Activated T-cell treated with anti-CD3 and anti-CD28 coated beads, Interleukin-2, amount 50 U/mL, for 4 hours (primary cell): Measurements from ENCODE around the gene DUSP15. TPM values are rescaled to one million over a fixed set of nuclear protein-coding genes. Genes with fewer than 3 reads are reported as not detected.
"Not testable (repeated sequence)": the region's sequence is repeated elsewhere in the genome, so short reads cannot be mapped to it uniquely, and the experiment has no call there.

Experiments used
- ATAC-seq, 2 donors: fragments of 200-7000 bp; cut with Tn5 transposase; one replicate each; pipeline ENCODE4 v1.10.0; 2021
- DNase-seq: peaks from one replicate; pipeline ENCODE4 v3.0.0-alpha.2; 2020
- H3K27me3 Mint-ChIP-seq: one replicate; pipeline ENCODE4 v1.8.0; 2021; ENCODE audit warnings: low read depth, mixed read lengths
- H3K36me3 Mint-ChIP-seq: one replicate; pipeline ENCODE4 v1.8.0; 2022; ENCODE audit warnings: mixed read lengths; ENCODE audit not compliant: insufficient read depth
- H3K4me1 Mint-ChIP-seq: one replicate; pipeline ENCODE4 v1.8.0; 2021; ENCODE audit warnings: low read depth, mixed read lengths
- H3K4me3 Mint-ChIP-seq: one replicate; pipeline ENCODE4 v1.8.0; 2021; ENCODE audit warnings: mild to moderate bottlenecking, moderate library complexity, mixed read lengths
- H3K9me3 Mint-ChIP-seq: one replicate; pipeline ENCODE4 v1.8.0; 2021; ENCODE audit warnings: mixed read lengths
- total RNA-seq, 3 donors: library from RNA; stranded (reverse); gene quantifications; one replicate each; pipeline ENCODE4 v1.2.1, GENCODE V29; 2021

DUSP15 gene, protein sequence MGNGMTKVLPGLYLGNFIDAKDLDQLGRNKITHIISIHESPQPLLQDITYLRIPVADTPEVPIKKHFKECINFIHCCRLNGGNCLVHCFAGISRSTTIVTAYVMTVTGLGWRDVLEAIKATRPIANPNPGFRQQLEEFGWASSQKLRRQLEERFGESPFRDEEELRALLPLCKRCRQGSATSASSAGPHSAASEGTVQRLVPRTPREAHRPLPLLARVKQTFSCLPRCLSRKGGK
- total RNA-seq = not detected

DNA sequence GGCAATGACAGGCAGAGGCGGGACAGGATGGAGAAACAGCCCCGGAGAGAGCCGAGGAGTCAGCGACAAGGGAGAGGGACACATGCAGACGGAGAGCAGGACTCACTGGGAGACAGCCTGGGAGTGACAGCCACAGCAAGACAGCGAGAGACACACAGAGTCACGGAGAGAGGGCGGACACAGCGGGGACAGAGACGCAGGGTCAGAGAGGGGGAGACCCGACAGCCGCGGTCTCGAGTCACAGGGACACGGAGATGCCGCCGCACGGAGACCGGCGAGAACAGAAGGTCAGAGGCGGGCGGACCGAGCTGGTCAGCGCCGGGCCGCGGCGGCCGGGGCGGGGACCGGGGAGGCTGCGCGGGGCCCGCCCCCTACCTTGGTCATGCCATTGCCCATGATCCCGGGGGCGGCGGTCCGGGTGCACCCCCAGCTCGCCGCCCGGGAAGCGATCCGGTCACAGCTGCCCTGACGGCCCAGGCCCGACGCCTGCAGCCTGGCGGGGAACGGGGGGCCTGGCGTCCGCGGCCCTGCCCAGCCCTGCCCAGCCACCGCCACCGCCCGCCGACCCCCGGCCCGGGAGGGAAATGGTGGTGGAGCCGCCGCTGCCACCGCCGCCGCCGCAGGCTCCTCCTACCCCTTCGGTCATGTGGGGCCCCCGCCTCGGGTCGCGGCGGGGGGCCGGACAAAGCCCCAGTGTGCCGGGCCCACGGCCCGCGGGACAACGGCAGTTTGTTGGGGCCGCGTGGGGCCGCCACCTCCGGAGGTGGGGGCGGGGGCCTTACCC, at the start of gene DUSP15, which contains the start of gene TTLL9:
Gene DUSP15, minus strand, starts transcription at position 586 of the 784 bp plus-strand sequence. Its CDS starts 190 bp downstream, at position 396.
Gene TTLL9, plus strand, starts transcription at position 693 of the 784 bp plus-strand sequence. CDS start 493 bp downstream, outside the sequence.
- H3K27me3 Mint-ChIP-seq = peaks cover 37% of the 10 kb centered on the region
- DNase-seq = no peak

DNA sequence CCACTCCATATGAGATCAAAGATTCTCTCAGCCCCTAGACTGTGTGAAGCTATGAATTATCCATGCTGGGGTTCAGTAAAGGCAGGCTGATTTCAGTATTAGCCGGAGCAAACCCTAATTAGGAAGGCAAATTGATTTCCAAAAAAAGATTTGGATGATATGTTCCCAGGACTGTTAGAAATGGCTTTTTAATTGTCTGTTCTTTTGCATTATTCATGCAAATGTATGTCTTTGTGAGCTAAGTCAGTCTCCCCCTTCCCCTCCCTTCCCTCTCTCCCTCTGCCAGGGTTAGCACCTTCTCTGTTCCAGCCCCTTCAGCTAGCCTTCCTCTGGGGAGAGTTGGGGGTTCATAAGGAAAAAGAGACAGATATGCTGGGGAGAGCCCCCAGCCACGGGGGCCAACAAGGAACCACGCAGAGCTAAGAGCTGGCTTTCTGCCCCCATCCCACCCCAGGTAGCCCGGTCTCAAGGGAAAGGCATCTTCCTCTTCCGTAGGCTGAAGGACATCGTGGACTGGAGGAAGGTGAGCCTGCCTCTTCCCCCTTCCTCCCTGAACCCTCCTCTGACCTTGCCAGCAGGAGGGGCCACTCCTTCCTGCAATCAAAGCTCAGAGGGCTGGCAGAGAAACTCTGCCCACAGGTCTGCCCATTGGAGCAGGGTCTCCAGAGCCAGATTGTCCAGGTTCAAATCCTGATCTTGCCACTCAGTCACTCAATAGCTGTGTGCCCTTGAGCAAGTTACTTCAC, 49.3 kb upstream of the DUSP15 start:
- peaks cover 36% of the 10 kb centered on the region for H3K27me3 Mint-ChIP-seq
- DNase-seq (no peak), ATAC-seq (no peak)
- no peaks in the 10 kb centered on the region for H3K9me3 Mint-ChIP-seq
- H3K4me3 Mint-ChIP-seq = no peak overlapping the region
- H3K36me3 Mint-ChIP-seq = no peaks in the 10 kb centered on the region
- H3K4me1 Mint-ChIP-seq = no peaks in the 10 kb centered on the region

More for the DNA sequence above, at the start of gene DUSP15, which contains the start of gene TTLL9:
- H3K36me3 Mint-ChIP-seq = no peaks in the 10 kb centered on the region
- ATAC-seq = peak; percentile 56 to 65
- no peaks in the 10 kb centered on the region for H3K9me3 Mint-ChIP-seq
- peak within 1 kb of the TSS; percentile 81 for H3K4me3 Mint-ChIP-seq
- H3K4me1 Mint-ChIP-seq = peaks cover 13% of the 10 kb centered on the region

DNA sequence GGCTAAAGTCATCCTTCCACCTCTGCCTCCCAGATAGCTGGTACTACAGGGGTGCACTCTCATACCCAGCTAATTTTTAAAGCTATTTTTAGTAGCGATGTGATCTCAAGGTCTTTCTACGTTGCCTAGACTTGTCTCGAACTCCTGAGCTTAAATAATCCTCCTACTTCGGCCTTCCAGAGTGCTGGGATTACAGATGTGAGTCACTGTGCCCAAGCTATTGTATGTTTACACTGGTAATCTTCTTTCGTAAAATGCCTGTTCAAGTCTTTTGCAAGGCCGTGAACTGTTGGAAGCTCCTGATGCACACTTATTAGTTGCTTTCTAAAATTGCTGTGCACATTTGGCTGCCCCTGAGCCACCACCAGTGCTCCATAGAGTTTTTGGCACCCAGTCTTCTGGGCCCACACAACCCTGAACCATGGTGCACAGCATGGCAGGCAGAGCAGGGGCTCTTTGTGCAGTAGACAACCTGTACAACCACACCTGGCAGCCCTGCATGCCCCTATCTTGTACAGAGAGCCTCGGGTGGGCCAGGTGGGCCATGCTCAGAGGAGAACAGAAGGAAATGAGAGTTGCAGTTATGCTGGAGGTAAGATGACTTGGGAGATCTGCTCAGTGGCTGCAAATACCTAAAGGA, 48.3 kb upstream of the DUSP15 start:
- no peak for DNase-seq
- Mint-ChIP-seq H3K36me3 (no peaks in the 10 kb centered on the region), H3K27me3 (peaks cover 29% of the 10 kb centered on the region), H3K4me1 (no peaks in the 10 kb centered on the region), H3K9me3 (no peaks in the 10 kb centered on the region), H3K4me3 (no peak overlapping the region)
- no peak for ATAC-seq

DNA sequence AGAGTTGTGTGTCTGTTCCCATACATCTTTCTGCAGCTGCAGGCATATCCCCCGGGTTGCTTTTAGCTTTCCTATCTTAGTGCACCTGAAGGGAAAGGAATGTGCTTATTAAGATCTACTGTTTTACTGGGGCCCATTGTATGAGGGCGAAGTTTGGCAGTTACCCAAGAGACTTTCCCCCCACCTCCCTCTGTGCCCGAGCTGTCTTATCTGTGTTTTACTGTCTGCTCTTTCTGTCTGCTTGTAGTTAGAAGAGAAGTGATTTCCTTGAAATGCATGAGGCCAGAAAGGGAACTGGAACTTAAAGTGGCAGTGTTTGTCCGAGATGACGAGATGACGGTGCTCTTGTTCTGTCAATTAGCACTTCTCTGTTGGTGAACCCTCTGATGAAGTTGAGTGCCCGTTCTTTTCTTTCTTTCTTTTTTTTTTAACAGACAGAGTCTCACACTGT, 47.7 kb upstream of the DUSP15 start:
- not testable (repeated sequence) for ATAC-seq, H3K36me3 Mint-ChIP-seq, H3K4me1 Mint-ChIP-seq

DNA sequence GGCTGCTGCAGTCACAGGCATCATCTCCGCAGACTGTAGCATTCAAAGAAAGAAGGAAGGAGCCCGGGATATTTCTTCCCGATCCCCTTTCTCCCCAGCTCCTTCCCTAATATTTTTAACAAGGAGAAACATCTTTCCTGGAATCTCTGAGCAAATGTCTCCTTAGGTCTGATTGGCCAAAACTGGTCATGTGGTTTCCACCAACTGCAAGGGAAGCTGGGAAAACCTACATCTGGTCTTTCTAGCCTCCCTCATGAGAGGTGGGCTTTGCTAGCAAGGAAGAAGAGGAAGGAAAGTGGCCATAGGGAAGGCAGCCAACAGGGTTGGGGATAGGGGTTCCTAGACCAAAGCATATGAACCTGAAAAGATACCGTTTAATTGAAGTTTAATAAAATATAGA, 46.4 kb upstream of the DUSP15 start:
- peaks cover 25% of the 10 kb centered on the region for H3K27me3 Mint-ChIP-seq
- no peaks in the 10 kb centered on the region for H3K4me1 Mint-ChIP-seq
- H3K4me3 Mint-ChIP-seq = no peak overlapping the region
- DNase-seq = no peak
- H3K9me3 Mint-ChIP-seq = no peaks in the 10 kb centered on the region
- ATAC-seq = no peak
- H3K36me3 Mint-ChIP-seq = no peaks in the 10 kb centered on the region

More for the DNA sequence above, 47.7 kb upstream of the DUSP15 start:
- H3K4me3 Mint-ChIP-seq, DNase-seq, H3K9me3 Mint-ChIP-seq: not testable (repeated sequence)
- peaks cover 29% of the 10 kb centered on the region for H3K27me3 Mint-ChIP-seq

DNA sequence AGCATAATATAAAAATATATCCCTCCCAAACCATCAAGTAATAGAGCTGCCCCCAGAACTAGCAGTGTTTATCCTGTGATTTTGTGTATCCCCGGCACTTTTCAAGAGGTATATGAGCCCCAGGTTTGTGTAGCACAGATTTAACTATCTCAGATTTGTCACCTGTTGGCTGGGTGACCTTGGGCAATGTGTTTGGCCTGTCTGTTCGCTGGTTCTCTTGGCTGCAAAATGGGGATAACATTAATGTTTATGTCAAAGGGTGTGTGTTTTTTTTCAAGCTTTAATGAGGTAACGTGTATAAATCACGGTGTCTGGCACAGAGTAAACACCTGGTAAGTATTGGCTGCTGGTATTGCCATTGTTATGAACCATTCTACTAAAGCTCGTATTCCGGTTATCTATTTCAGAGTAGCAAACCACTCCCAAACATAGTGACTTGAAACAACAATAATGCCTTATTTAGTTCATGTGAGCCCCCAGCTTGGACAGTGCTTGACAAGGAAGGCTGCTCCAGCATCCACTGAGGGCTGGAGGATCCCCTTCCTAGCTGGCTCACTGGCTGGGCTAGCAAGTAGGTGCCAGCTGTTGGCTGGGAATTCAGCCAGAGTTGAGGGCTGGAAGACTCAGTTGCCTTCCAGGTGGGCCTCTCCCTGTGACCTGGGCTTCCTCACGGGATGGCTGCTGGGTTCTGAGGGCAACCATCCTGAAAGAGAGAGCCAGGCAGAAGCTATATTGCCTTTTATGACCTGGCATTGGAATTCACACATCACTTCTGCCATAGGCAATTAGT, 45.4 kb upstream of the DUSP15 start:
- no peak for DNase-seq
- no peaks in the 10 kb centered on the region for H3K9me3 Mint-ChIP-seq
- peaks cover 20% of the 10 kb centered on the region for H3K27me3 Mint-ChIP-seq
- no peaks in the 10 kb centered on the region for H3K4me1 Mint-ChIP-seq
- ATAC-seq = no peak
- no peaks in the 10 kb centered on the region for H3K36me3 Mint-ChIP-seq
- no peak overlapping the region for H3K4me3 Mint-ChIP-seq

DNA sequence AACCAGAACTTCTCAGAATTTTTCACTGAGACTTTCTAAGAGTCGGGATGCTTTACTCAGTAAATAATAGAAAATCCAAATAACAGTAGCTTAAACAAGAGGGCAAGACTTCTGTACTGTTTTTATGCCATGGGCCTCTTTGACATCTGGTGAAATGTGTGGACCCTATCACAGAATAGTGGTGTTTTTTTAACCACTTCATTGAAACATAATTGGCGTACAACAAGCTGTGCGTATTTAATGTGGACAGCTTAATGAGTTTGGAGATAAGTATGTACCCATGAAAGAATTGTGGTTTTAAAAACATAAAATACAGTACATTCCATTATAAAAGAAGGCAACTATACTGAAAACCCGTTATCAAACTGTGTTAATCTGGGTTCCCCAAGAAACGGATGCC, 43.8 kb upstream of the DUSP15 start:
- ATAC-seq = no peak
- peaks cover 6% of the 10 kb centered on the region for H3K27me3 Mint-ChIP-seq

DNA sequence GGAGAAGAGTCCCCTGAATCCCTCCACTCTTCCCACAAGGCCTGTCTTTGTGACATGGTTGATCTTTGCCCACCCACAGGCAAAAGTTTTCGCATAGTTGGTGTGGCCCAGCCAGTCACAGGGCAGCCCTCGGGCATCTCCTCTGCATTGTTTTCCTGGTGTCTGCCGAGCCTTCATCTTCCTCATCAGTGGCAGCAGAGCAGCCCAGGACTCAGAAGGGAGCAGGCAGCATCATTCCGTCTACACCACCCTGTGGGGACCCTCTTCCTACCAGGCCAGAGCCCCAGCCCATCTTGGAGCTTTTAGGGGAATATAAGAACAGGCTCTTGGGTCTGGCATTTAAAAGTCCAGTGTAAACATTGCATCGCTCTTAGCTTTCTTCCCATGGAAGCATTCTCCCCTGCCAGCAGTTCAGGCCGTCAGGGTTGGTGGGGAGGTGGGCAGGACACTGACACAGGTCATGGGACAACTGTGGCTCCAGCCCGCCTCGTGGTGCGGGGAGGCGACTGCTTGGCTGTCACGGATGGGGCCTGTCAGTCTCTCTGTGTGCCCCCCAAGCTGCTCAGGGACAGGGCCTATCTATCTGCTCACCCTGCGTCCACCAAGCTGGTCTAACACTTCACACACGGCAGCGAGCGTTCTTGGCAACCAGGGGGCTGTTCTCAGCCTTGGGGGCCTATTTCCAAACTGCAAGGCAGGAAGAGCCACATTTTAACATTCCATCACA, 43.3 kb upstream of the DUSP15 start:
- no peak for ATAC-seq
- Mint-ChIP-seq H3K4me3 (no peak overlapping the region), H3K27me3 (peaks cover under 1% of the 10 kb centered on the region)

More for the DNA sequence above, 43.8 kb upstream of the DUSP15 start:
- Mint-ChIP-seq H3K4me1 (no peaks in the 10 kb centered on the region), H3K36me3 (no peaks in the 10 kb centered on the region), H3K4me3 (no peak overlapping the region), H3K9me3 (no peaks in the 10 kb centered on the region)
- DNase-seq = no peak

DNA sequence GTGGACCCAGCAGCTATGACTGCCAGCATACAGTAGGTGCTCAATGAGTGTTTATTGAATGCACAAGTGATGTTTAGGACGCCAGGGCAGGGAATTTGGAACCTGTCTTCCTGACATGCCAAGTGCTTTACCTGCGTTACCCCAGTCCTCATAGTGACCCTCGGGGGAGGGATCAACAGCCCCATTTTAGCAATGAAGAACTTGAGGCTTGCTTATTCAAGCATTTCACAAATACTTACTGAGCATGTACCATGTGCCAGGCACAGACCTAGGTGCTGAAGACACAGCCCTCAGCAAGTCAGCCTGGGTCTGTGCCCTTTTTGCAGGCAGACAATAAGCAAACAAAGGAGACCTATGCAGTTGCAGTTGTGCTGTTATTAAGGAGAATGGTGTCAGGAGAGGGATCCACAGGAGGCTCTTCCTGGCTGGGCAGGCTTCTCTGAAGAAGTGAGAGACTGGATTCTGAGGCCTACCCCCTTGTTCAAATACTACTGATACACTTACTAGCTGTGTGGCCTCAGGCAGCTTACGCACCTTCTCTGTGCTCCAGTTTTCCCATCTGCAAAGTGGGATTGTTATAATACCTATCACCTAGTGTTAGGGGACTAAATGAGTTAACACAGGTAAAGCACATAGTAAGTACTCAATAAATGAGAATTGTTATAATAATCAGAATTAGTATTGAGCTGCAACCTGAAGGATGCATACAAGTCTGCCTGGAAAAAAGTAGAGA, 39.9 kb upstream of the DUSP15 start:
- no peak for ATAC-seq
- Mint-ChIP-seq H3K27me3 (no peaks in the 10 kb centered on the region), H3K4me3 (no peak overlapping the region), H3K9me3 (no peaks in the 10 kb centered on the region), H3K36me3 (no peaks in the 10 kb centered on the region), H3K4me1 (no peaks in the 10 kb centered on the region)
- DNase-seq = no peak

More for the DNA sequence above, 43.3 kb upstream of the DUSP15 start:
- DNase-seq = no peak
- H3K4me1 Mint-ChIP-seq = no peaks in the 10 kb centered on the region
- no peaks in the 10 kb centered on the region for H3K36me3 Mint-ChIP-seq
- H3K9me3 Mint-ChIP-seq = no peaks in the 10 kb centered on the region

DNA sequence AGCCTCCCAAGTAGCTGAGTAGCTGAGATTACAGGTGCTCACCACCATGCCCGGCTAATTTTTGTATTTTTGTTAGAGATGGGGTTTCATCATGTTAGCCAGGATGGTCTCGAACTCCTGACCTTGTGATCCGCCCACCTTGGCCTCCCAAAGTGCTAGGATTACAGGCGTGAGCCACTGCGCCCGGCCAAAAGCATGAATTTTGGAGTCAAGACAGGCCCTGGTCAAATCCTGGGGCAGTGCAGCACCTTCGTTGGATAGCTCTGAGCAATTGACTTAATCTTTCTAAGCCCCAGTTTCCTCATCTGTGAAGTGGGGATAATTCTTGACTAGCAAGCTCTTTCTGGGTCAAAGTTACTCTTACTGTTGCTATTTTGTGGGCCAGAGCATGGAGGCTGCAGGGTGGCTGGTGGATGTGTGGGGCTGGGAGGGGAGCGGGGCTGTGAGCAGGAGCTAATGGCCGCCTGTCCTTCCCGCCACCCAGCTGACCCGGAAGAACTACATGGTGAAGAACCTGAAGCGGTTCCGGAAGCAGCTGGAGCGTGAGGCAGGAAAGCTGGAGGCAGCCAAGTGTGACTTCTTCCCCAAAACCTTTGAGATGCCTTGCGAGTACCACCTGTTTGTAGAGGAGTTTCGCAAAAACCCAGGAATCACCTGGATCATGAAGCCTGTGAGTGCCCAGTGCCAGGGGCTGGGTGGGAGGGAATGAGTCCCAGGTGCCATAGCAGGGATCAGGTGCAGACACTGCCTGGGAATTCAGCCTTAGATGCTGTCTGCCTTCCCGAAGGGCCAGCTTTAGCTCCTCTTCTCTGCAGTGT, 39.1 kb upstream of the DUSP15 start:
- no peaks in the 10 kb centered on the region for H3K9me3 Mint-ChIP-seq
- ATAC-seq = no peak
- H3K4me1 Mint-ChIP-seq = no peaks in the 10 kb centered on the region
- H3K27me3 Mint-ChIP-seq = no peaks in the 10 kb centered on the region
- H3K36me3 Mint-ChIP-seq = no peaks in the 10 kb centered on the region
- DNase-seq = no peak
- no peak overlapping the region for H3K4me3 Mint-ChIP-seq

DNA sequence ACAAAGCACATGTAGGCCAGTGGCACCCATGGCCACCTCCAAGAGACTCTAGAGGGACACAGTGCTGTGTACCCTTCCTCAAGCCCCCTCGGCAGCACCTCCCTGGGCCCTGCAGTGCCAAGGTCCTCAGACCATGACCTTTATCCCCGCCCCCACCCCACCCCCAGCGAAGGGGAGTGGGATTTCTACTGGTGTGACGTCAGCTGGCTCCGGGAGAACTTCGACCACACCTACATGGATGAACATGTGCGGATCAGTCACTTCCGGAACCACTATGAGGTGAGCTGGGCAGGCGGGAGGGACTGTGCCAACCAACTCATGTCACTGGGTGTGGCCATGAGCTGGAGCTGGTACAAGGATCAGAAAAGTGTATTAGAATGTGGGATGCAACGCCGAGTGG, 38.1 kb upstream of the DUSP15 start:
- no peaks in the 10 kb centered on the region for H3K27me3 Mint-ChIP-seq
- no peaks in the 10 kb centered on the region for H3K9me3 Mint-ChIP-seq
- no peaks in the 10 kb centered on the region for H3K36me3 Mint-ChIP-seq
- no peaks in the 10 kb centered on the region for H3K4me1 Mint-ChIP-seq
- no peak overlapping the region for H3K4me3 Mint-ChIP-seq
- ATAC-seq (no peak), DNase-seq (no peak)

DNA sequence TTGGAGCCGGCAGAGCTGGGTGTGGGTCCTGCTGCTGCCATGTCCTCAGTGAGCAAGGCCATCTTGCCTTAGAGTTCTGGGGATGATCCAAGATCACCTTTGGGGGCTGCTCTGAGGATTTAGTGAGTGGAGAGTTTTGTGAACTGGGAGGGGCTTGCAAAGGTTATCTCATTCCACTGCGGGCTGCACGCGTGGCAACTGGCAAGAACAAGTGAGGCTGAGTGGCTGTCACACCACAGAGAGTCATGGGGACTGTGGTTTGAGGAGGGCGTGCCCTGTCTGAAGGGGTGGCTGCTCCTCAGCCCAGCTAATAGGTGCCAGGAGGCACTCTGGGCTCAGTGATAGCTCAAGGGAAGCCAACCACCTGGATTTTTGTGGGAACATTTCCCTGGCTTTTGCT, 37.7 kb upstream of the DUSP15 start:
- Mint-ChIP-seq H3K4me3 (no peak overlapping the region), H3K4me1 (no peaks in the 10 kb centered on the region), H3K27me3 (no peaks in the 10 kb centered on the region), H3K9me3 (no peaks in the 10 kb centered on the region), H3K36me3 (no peaks in the 10 kb centered on the region)
- ATAC-seq = no peak
- DNase-seq = no peak
